Esophagus squamous epithelium (tissue), 5 donors: ENCODE data around the gene ADAD1. TPM values are rescaled to one million over a fixed set of nuclear protein-coding genes. Genes with fewer than 3 reads are reported as not detected.

Experiments
- DNase-seq: peaks from one replicate; lab custom pipeline; 2025; lab: John Stamatoyannopoulos, UW
- H3K27ac ChIP-seq, 4 donors: fragments of 200-600 bp; sonication (generic); one replicate each; pipeline ENCODE4 v1.5.1; 2016 to 2019; ENCODE audit warnings: mild to moderate bottlenecking in 1 of 4
- H3K27me3 ChIP-seq, 4 donors: fragments of 200-600 bp; sonication (generic); 1 replicate in 3 of 4; 2 replicates in 1 of 4; pipeline versions ENCODE4 v1.5.1 to v1.6.0; 2017 to 2021; ENCODE audit warnings: antibody characterized with exemption in 1 of 4
- H3K36me3 ChIP-seq, 3 donors: fragments of 200-600 bp; sonication (generic); one replicate each; pipeline ENCODE4 v1.5.1; 2016 to 2019
- H3K4me1 ChIP-seq, 3 donors: fragments of 200-600 bp; sonication (generic); one replicate each; pipeline ENCODE4 v1.5.1; 2017 to 2019
- H3K4me3 ChIP-seq, 4 donors: fragments of 200-600 bp; sonication (generic); 1 replicate in 3 of 4; 2 replicates in 1 of 4; pipeline ENCODE4 v1.5.1; 2016 to 2019; ENCODE audit warnings: mild to moderate bottlenecking in 2 of 4, moderate library complexity in 1 of 4
- H3K9me3 ChIP-seq, 3 donors: fragments of 200-600 bp; sonication (generic); one replicate each; pipeline ENCODE4 v1.5.1; 2016 to 2019
- CTCF ChIP-seq, 6 experiments: fragments of 450-650 bp in 4 of 6; fragments of 200-600 bp in 2 of 6; sonication (generic) in 2 of 6; IDR thresholded peaks; one replicate each; pipeline ENCODE4 v1.5.1; 2016 to 2019; ENCODE audit warnings: antibody characterized with exemption in 6 of 6, mild to moderate bottlenecking in 4 of 6, moderate library complexity in 4 of 6
- POLR2A ChIP-seq, 4 donors: fragments of 450-650 bp; IDR thresholded peaks; one replicate each; pipeline ENCODE4 v1.6.1; 2017; ENCODE audit warnings: antibody characterized with exemption in 4 of 4, mild to moderate bottlenecking in 4 of 4, moderate library complexity in 3 of 4
- WGBS, 2 donors: methylation state at CpG; one replicate each; pipeline ENCODE4 v1.1.5; 2018; 5-methylcytosine and 5-hydroxymethylcytosine counted together
- intact Hi-C: fragments of 100-400 bp; cut with DNase I; formaldehyde crosslinking; loops from one replicate; pipeline ENCODE4 v1.15.0; 2022
- total RNA-seq, 4 donors: library from RNA; depleted of rRNA; stranded (reverse); fragments of >200 nt; gene quantifications; one replicate each; pipeline ENCODE4 v1.1.0, GENCODE V29; 2016
- donor health status: DM: yes; HTN: yes; CAD: no.

Gene ADAD1
- total RNA-seq, 4 donors from 2014 or later = not detected

DNA sequence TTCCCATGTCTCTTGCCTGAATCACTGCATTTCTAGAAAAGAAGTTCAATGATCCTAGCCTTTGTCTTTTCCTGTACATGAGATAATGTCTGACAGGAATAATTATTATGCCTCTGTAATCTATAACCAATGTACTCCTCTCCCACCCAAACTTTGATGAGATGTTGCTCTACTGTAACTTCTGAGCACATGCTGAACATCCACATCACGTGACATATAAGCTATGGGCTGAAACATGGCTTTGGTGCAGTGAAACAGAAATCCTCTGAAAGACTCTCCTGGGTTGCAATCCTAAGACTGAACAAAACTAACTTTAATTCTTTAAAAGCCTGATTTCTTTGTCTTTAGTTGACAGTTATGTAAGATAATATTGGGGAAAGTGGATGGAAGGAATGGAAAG lies 1.5 kb upstream of the ADAD1 start:
- Histone ChIP-seq H3K9me3 (peaks cover 0 to 4% (median 0%) of the 10 kb centered on the region in 3 donors), H3K27me3 (no peaks in the 10 kb centered on the region), H3K36me3 (no peaks in the 10 kb centered on the region), H3K27ac (no peak overlapping the region), H3K4me3 (no peak overlapping the region), H3K4me1 (no peaks in the 10 kb centered on the region)
- DNase-seq = no peak
- intact Hi-C loops = no loop called here
- 72 to 91% methylated on average over 1 of the region's 1 CpG for WGBS, 2 donors
- TF ChIP-seq POLR2A (IDR thresholded peaks at IDR 0.05) = no peak
- TF ChIP-seq CTCF (IDR thresholded peaks at IDR 0.05) = no peak

DNA sequence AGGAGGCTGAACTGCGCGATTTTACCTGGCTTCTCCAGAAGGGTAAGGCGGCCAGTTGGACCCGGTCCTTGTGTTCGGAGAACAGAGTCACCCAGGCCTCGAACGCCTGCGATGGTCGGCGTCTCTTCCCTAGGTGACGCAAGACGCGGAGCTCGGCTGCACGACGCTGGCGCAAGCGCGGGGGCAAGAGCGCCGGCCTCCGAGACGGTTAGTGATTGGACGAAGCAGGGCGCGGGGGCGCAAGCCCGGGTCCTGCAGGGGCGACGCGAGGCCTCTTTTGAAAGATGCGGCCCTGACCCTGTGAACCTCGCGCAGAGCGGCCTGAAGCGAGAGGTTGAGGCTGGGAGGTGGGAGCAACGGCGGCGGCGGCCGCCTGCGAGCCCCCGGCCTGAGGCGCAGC lies 428 bp downstream of the ADAD1 start:
- DNase-seq = no peak

DNA sequence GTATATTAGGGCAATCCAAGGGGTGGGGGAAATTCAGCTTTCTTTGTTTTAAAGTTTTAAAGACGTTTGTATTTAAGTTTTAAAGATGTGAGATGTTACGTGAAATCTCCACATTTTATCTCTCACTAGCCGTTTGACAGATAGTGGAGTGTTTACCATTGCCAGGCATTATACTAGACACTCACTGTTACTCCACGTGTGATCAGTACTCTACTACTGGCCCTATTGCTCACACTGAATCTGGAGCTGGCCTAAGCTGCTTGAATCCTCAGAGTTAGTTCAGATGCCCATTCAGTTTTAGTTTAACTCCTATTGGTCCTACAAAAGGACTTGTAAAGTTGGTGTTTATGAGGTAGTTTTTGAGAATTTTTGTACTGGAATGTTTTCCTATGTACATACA lies 4.5 kb downstream of the ADAD1 start:
- Histone ChIP-seq H3K36me3 (no peaks in the 10 kb centered on the region), H3K4me3 (no peak overlapping the region), H3K4me1 (no peaks in the 10 kb centered on the region), H3K9me3 (peaks cover 0 to 10% (median 0%) of the 10 kb centered on the region in 3 donors), H3K27ac (no peak overlapping the region), H3K27me3 (no peaks in the 10 kb centered on the region)
- intact Hi-C loops = no loop called here
- TF ChIP-seq POLR2A (IDR thresholded peaks at IDR 0.05) (no peak), CTCF (IDR thresholded peaks at IDR 0.05) (no peak)
- DNase-seq = no peak
- 46 to 50% methylated on average over 4 of the region's 4 CpGs for WGBS, 2 donors

More for the DNA sequence above, 428 bp downstream of the ADAD1 start:
- Histone ChIP-seq H3K36me3 (no peaks in the 10 kb centered on the region), H3K4me1 (no peaks in the 10 kb centered on the region), H3K27me3 (no peaks in the 10 kb centered on the region), H3K9me3 (peaks cover 0 to 4% (median 0%) of the 10 kb centered on the region in 3 donors), H3K27ac (no peak overlapping the region), H3K4me3 (no peak overlapping the region)
- 95% methylated on average over 23 to 34 of the region's 44 CpGs for WGBS, 2 donors
- intact Hi-C loops = no loop called here
- no peak for TF ChIP-seq CTCF (IDR thresholded peaks at IDR 0.05)

DNA sequence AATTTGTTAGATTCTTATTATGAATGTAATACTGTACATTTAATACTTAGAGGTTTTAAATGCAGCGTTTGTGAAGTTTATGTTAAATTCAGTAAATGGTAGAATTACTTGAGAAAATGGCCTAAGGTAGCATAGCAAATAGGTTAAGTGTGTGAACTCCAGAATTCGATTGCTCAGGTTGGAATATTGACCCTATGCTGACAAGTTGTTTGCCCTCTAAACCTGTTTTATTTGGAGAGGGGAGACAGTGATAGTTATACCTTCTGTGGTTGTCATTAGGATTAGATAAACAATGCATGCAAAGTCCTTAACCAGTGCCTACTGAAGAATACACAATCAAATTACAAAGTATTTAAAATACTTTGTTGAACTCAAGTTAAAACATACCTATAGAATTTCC lies 5.4 kb downstream of the ADAD1 start:
- no peaks in the 10 kb centered on the region for H3K36me3 ChIP-seq
- H3K9me3 ChIP-seq = peaks cover 0 to 9% (median 0%) of the 10 kb centered on the region in 3 donors
- no peak for TF ChIP-seq CTCF (IDR thresholded peaks at IDR 0.05)
- TF ChIP-seq POLR2A (IDR thresholded peaks at IDR 0.05) = no peak
- H3K4me1 ChIP-seq = no peaks in the 10 kb centered on the region
- no peak for DNase-seq
- WGBS, 2 donors = 37 to 41% methylated on average over 2 of the region's 2 CpGs
- H3K27ac ChIP-seq = no peak overlapping the region
- H3K27me3 ChIP-seq = no peaks in the 10 kb centered on the region
- no peak overlapping the region for H3K4me3 ChIP-seq
- intact Hi-C loops = no loop called here

DNA sequence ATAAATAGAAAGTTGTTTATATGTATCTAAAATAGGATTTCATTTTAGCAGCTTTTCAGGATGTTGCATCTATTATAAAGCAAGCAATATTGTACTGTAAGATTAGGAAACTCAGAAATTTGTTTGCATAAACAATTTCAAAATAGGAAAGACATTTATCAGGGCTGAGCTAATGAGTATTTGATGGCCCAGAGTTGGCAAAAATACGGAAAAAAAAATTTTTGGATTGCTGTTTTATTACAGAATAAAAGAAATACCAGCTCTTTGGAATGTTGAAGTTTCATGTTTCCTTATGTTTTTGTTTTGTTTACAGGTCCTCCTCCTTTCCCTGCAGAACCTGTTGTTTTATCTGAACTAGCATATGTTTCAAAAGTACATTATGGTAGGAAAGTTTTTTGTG lies 14.5 kb downstream of the ADAD1 start:
- no peaks in the 10 kb centered on the region for H3K9me3 ChIP-seq
- no peak for DNase-seq
- H3K27me3 ChIP-seq = no peaks in the 10 kb centered on the region
- no peak for TF ChIP-seq POLR2A (IDR thresholded peaks at IDR 0.05)
- TF ChIP-seq CTCF (IDR thresholded peaks at IDR 0.05) = no peak
- no peaks in the 10 kb centered on the region for H3K36me3 ChIP-seq
- no peak overlapping the region for H3K4me3 ChIP-seq
- intact Hi-C loops = no loop called here
- no peak overlapping the region for H3K27ac ChIP-seq
- 22 to 33% methylated on average over 1 of the region's 1 CpG for WGBS, 2 donors
- H3K4me1 ChIP-seq = no peaks in the 10 kb centered on the region
